Epithelial cell of proximal tubule (primary cell): ENCODE results near the gene ACTG2. TPM values are rescaled to one million over a fixed set of nuclear protein-coding genes. Genes with fewer than 3 reads are reported as not detected.
A peak's percentile ranks its signal among the peaks of the same experiment; 100 is the strongest.
"Not testable (repeated sequence)": the region's sequence is repeated elsewhere in the genome, so short reads cannot be mapped to it uniquely, and the experiment has no call there.

Experiments used
- DNase-seq: peaks from one replicate; pipeline ENCODE4 v3.0.0-alpha.2; 2011; ENCODE audit warnings: low read depth
- H3K4me3 ChIP-seq: 2 replicates; pipeline ENCODE4 v1.5.1; 2011; ENCODE audit warnings: low read depth, mild to moderate bottlenecking, low read length
- total RNA-seq: library from RNA; depleted of rRNA; stranded (reverse); fragments of >200 nt; gene quantifications from 2 replicates; pipeline ENCODE4 v1.2.3, GENCODE V29; 2015
- TF ChIP-seq, protein P1 (sequence below): conservative IDR thresholded peaks from 2 replicates; pipeline ENCODE4 v1.5.1; 2012; ENCODE audit warnings: low read depth, mild to moderate bottlenecking, low read length

Gene ACTG2
- total RNA-seq, 1 donor from 2014 or later: not detected

DNA sequence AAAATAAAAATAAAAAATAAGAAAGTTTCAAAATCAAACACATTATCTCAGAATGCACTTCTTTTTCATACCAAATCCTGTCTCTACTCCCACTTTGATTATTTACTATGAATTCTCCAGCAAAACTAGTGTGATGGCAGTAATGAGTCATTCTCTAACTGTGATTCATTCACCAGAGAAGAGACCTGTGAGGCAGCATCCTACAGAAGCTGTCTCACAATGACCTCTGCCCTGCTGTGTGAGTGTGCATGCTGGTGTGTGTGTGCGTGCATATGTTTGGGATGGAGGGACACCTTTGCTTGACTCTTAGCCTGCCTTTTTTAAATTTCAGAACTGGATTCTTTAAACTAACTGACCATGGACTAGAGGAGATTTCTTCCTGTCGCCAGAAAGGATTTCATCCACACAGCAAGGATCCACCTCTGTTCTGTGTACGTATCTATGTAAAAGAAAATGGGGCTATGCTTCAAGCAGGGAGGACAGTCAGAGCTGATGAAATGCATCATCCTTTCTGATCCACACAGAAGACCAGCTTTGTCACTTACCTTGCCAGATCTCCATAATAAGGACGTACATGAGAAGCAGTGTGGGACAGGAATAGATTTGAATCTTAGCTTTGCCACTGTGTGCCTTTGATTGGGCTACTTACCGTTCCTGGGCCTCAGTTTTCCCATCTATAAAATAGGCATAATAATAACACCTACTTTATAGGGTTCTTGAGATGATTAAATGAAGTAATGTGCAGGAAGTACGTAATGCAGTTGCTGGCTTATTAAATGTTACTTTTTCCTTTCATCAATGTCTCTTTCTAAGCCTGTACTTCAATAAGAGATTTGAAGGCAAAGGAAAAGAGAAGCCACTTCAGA, 32.9 kb upstream of the ACTG2 start:
- H3K4me3 ChIP-seq: no peak overlapping the region
- DNase-seq: peak; percentile 41
- TF ChIP-seq, protein P1, sequence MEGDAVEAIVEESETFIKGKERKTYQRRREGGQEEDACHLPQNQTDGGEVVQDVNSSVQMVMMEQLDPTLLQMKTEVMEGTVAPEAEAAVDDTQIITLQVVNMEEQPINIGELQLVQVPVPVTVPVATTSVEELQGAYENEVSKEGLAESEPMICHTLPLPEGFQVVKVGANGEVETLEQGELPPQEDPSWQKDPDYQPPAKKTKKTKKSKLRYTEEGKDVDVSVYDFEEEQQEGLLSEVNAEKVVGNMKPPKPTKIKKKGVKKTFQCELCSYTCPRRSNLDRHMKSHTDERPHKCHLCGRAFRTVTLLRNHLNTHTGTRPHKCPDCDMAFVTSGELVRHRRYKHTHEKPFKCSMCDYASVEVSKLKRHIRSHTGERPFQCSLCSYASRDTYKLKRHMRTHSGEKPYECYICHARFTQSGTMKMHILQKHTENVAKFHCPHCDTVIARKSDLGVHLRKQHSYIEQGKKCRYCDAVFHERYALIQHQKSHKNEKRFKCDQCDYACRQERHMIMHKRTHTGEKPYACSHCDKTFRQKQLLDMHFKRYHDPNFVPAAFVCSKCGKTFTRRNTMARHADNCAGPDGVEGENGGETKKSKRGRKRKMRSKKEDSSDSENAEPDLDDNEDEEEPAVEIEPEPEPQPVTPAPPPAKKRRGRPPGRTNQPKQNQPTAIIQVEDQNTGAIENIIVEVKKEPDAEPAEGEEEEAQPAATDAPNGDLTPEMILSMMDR: no peak

- TF ChIP-seq, protein P1: no peak
- H3K4me3 ChIP-seq: no peak overlapping the region
- no peak for DNase-seq
Measured at GRCh38 chr2:73862987-73863386, 29.8 kb upstream of the ACTG2 start.

DNA sequence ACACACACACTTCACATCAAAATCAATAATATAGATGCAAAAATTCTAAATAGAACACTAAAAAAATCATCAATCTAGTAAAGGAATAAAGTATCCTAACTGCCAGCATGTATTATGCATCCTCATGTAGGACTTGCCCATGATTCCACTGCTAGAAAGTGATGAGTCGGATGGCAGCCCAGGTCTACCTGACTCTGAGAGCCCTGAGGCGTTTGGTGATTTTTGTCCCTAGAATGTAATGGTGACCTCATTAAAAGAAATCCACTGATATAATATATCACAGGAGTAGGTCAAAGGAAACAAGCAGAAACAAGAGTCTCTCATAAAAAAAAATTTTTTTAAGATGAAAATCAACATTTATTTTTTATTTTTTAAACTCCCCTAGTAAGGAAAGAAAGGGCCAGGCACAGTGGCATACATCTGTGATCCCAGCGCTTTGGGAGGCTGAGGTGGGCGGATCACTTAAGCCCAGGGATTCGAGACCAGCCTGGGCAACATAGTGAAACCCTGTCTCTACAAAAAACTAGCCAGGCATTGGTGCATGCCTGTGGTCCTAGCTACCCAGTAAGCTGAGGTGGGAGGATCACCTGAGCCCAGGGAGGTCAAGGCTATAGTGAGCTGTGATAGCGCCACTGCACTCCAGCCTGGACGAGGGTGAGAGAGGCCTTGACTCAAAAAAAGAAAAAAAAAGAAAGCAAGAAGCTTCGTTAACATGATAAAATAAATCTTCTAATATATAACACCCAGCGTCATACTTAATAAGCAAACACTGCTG, 24.4 kb upstream of the ACTG2 start:
- no peak for DNase-seq

DNA sequence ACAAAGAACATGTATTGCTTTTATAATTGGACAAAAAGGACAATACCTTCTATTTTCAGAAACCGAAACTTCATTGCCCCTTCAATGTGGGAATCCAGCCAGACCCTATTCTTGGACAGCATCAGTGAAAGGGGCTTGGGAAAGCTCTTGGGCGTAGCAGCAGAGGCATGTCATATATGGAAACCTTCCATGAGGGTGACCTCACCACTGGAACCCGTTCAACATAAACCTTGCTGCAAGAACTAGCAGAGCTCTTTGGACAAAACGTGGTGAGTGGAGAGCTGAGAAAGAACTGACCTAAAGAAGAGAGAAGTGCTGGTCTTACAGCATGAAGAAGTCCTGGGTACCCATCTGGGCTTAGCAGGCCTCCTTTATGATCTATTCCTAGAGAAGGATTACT, 22.7 kb upstream of the ACTG2 start:
- DNase-seq: no peak
- H3K4me3 ChIP-seq: no peak overlapping the region
- TF ChIP-seq, protein P1: no peak

More for the DNA sequence above, 24.4 kb upstream of the ACTG2 start:
- H3K4me3 ChIP-seq: no peak overlapping the region
- TF ChIP-seq, protein P1: no peak

GRCh38 chr2:73877071-73877802, 15.6 kb upstream of the ACTG2 start:
- no peak overlapping the region for H3K4me3 ChIP-seq
- no peak for DNase-seq
- TF ChIP-seq, protein P1: no peak

DNA sequence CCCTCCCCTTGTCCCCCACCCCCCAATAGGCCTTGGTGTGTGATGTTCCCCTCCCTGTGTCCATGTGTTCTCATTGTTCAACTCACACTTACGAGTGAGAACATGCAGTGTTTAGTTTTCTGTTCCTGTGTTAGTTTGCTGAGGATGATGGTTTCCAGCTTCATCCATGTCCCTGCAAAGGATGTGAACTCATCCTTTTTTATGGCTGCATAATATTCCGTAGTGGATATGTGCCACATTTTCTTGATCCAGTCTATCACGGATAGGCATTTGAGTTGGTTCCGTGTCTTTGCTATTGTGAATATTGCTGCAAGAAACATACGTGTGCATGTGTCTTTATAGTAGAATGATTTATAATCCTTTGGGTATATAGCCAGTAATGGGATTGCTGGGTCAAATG, 14.8 kb upstream of the ACTG2 start:
- not testable (repeated sequence) for DNase-seq, H3K4me3 ChIP-seq

- DNase-seq: no peak
- no peak overlapping the region for H3K4me3 ChIP-seq
- TF ChIP-seq, protein P1: no peak
Measured at GRCh38 chr2:73885406-73885805, 7.4 kb upstream of the ACTG2 start.
